Right atrium auricular region (tissue), 2 donors: ENCODE measurements around the gene CDX2. TPM values are rescaled to one million over a fixed set of nuclear protein-coding genes. Genes with fewer than 3 reads are reported as not detected.

Source experiments
- DNase-seq: peaks from one replicate; pipeline ENCODE4 v3.0.0-alpha.2; 2019; ENCODE audit warnings: low spot score
- H3K27ac ChIP-seq, 2 donors: fragments of 200-600 bp; sonication (generic); 1 replicate in 1 of 2; 2 replicates in 1 of 2; pipeline ENCODE4 v1.5.1; 2016 to 2019
- H3K27me3 ChIP-seq, 2 donors: fragments of 200-600 bp; sonication (generic); one replicate each; pipeline versions ENCODE4 v1.5.1 to v1.6.0; 2017 to 2019
- H3K36me3 ChIP-seq: fragments of 200-600 bp; sonication (generic); one replicate; pipeline ENCODE4 v1.5.1; 2016
- H3K4me1 ChIP-seq, 2 donors: fragments of 200-600 bp; sonication (generic); one replicate each; pipeline versions ENCODE4 v1.5.1 to v1.6.0; 2017 to 2019
- H3K4me3 ChIP-seq, 2 donors: fragments of 200-600 bp; sonication (generic); 1 replicate in 1 of 2; 2 replicates in 1 of 2; pipeline ENCODE4 v1.5.1; 2017 to 2019; ENCODE audit warnings: mild to moderate bottlenecking in 1 of 2, moderate library complexity in 1 of 2
- H3K9me3 ChIP-seq, 2 donors: fragments of 200-600 bp; sonication (generic); one replicate each; pipeline ENCODE4 v1.5.1; 2019
- total RNA-seq, 2 donors: library from RNA; depleted of rRNA; stranded (reverse); fragments of >200 nt; gene quantifications; one replicate each; pipeline ENCODE4 v1.1.0, GENCODE V29; 2016
- TF ChIP-seq, protein P1 (sequence below), 2 donors: fragments of 200-600 bp; sonication (generic); IDR thresholded peaks; one replicate each; pipeline ENCODE4 v1.5.1; 2019; ENCODE audit warnings: antibody characterized with exemption in 2 of 2

Gene CDX2
- total RNA-seq, 2 donors from 2014 or later: not detected

DNA sequence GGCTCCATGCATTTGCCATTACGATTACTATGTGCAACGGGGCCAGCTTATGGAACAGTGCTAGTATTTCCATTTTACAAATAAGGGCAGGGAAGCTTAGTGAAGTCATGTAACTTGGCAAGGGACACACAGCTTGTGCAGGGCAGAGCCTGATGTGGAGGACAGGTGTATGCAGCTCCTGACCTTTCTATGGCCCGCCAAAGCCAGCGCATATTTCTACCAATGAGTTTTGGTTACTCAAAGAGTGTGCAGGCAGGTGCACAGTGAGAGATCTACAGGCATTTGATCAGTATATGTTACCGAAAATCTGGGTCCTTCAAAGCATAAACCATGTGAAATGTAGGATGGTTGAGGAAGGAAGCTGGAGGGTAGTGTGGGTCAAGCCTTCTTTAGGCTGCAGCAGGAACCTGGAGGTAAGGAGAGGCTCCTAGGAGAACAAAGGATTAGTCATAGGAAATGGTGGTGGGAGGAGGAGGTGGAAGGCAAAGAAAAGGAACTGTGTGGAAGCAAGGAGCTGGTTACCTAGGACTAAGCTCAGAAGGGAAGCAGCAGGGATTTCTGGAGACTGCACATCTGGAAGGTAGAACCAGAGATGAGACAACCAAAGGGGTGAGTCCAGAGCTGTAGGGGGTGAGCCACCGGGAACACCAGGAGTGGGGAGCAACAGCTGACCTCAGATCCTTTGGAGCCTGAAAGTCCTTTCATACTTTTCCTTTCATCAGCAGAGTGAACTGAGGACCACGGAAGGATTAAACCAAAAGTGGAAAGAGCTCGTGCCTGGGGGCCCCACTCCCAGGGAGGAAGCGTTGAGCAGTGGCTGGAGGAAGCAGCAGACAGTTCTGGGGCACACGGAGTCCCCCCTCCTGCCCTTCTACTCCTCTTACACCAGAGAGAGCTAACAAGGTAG lies 53.6 kb downstream of the CDX2 start:
- TF ChIP-seq, protein P1, sequence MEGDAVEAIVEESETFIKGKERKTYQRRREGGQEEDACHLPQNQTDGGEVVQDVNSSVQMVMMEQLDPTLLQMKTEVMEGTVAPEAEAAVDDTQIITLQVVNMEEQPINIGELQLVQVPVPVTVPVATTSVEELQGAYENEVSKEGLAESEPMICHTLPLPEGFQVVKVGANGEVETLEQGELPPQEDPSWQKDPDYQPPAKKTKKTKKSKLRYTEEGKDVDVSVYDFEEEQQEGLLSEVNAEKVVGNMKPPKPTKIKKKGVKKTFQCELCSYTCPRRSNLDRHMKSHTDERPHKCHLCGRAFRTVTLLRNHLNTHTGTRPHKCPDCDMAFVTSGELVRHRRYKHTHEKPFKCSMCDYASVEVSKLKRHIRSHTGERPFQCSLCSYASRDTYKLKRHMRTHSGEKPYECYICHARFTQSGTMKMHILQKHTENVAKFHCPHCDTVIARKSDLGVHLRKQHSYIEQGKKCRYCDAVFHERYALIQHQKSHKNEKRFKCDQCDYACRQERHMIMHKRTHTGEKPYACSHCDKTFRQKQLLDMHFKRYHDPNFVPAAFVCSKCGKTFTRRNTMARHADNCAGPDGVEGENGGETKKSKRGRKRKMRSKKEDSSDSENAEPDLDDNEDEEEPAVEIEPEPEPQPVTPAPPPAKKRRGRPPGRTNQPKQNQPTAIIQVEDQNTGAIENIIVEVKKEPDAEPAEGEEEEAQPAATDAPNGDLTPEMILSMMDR (IDR thresholded peaks at IDR 0.05): no peak
- H3K27ac ChIP-seq: no peak overlapping the region
- peaks cover 38 to 50% of the 10 kb centered on the region in 2 donors for H3K27me3 ChIP-seq
- peaks cover 0 to 27% of the 10 kb centered on the region in 2 donors for H3K4me1 ChIP-seq
- H3K9me3 ChIP-seq: no peaks in the 10 kb centered on the region
- H3K4me3 ChIP-seq: no peak overlapping the region
- DNase-seq: no peak
- H3K36me3 ChIP-seq: no peaks in the 10 kb centered on the region

DNA sequence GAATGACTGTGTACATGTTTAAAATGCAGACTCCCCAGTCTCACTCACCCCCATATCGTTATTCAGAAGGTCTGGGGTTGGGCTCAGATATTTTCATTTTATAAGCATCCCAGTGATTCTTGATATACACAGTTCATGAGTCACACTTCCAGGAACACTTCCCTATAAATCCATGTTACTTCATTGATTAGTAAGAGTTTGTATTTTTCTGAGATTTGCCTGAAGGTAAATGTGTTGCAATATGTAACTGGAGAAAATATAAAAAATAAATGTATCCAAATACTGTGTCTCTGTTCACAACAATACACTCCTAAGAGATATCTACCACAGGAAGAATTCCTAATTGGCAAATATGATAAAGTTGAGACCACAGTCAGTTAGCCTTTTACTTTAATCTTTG lies 56.0 kb downstream of the CDX2 start:
- peaks cover 21 to 28% of the 10 kb centered on the region in 2 donors for H3K27me3 ChIP-seq

DNA sequence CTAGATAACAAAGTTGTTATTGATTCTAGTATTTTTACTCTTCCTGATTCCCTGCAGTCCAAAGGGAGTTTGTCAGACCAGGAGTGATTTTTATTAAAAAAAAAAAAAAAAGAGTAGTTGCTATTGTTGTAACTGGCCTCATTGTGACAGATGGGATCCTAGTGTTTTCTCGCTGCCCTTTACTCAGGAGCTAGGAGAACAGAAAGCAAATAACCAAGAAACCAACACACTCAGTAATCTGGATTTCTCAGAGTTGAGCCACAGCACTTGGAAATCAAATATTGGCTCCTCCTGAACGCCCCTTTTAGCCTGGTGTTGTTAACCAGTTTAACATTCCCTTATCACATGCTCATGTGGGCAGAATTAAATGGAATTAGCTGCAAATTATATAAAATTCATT lies 57.6 kb downstream of the CDX2 start:
- Histone ChIP-seq H3K9me3 (no peaks in the 10 kb centered on the region), H3K27ac (no peak overlapping the region), H3K4me1 (no peaks in the 10 kb centered on the region), H3K36me3 (no peaks in the 10 kb centered on the region), H3K4me3 (no peak overlapping the region), H3K27me3 (peaks cover 9 to 12% of the 10 kb centered on the region in 2 donors)
- DNase-seq: no peak
- TF ChIP-seq, protein P1 (IDR thresholded peaks at IDR 0.05): no peak

More for the DNA sequence above, 56.0 kb downstream of the CDX2 start:
- Histone ChIP-seq H3K36me3 (no peaks in the 10 kb centered on the region), H3K4me3 (no peak overlapping the region), H3K4me1 (peaks cover 0 to 13% of the 10 kb centered on the region in 2 donors), H3K9me3 (no peaks in the 10 kb centered on the region), H3K27ac (no peak overlapping the region)
- DNase-seq: no peak
- TF ChIP-seq, protein P1 (IDR thresholded peaks at IDR 0.05): no peak

Other genes starting within 250 kb of the CDX2 start
- gene GSX1, start 176.8 kb downstream of the CDX2 start, total RNA-seq: not detected
- not detected for gene PDX1, start 49.3 kb downstream of the CDX2 start, total RNA-seq
- gene URAD, start 19.4 kb upstream of the CDX2 start, total RNA-seq: not detected
- under 1 TPM; 0.12 to 0.26 TPM for gene FLT3, start 131.3 kb upstream of the CDX2 start, total RNA-seq
- gene PAN3, start 169.2 kb upstream of the CDX2 start, total RNA-seq: 10 to 100 TPM in 1 of 2 donors, 1 to 10 TPM in 1; 8.7 to 12.0 TPM